H54 (cell line): ENCODE measurements around the gene GCK.

Experiments
- DNase-seq: peaks from one replicate; pipeline ENCODE4 v3.0.0; 2011; ENCODE audit warnings: low spot score, mixed read lengths; ENCODE audit not compliant: insufficient read length
- FAIRE-seq: peaks from 3 replicates; lab custom pipeline; 2011; peaks lifted over from hg19 to GRCh38; lab: Jason Lieb, UNC
- POLR2A ChIP-seq: IDR thresholded peaks from 2 replicates; pipeline ENCODE4 v1.6.1; 2011; ENCODE audit warnings: low read depth, mild to moderate bottlenecking, low read length

The GCK gene

DNA sequence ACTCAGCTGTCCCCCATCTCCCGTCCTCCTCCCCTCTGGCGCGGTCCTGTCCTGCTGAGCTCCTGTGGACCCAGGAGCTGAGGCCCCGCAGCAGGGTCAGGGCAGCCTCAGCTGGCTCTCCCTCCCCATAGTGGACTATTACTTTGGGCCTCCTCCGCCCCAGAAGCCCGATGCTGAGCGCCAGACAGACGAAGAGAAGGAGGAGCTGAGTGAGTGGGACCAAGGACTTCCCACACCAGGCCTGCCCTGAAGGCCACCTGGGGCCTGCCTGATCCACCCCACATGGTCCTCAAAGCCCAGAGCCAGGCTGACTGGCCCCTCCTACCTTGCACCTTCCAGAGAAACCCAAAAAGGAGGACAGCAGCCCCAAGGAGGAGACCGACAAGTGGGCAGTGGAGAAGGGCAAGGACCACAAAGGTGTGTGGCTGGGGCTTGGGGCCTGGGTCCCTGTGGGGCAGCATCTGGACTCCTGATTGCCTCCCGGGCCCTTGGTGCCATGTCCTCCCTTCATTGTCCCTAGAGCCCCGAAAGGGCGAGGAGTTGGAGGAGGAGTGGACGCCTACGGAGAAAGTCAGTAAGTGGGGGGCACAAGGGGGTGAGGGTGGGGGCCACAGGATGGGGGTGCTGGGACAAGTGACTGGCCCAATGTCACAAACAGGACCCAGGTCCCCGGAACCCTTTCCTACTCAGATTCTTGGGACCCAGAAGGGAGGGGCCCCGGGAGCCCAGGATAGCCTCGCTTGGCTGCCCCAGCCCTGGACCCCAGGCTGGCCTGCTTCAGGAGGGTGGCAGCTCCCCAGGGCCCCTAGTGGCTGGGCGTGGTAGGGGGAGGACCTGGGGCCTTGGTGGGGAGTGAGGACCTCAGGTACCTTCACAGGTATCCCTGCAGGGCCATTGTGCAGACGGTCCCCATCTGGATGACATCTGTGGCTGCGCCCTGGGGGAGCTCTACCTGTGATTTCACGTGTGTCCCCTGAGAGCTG, 80.2 kb downstream of the GCK start:
- TF ChIP-seq POLR2A: no peak
- no peak for FAIRE-seq

DNA sequence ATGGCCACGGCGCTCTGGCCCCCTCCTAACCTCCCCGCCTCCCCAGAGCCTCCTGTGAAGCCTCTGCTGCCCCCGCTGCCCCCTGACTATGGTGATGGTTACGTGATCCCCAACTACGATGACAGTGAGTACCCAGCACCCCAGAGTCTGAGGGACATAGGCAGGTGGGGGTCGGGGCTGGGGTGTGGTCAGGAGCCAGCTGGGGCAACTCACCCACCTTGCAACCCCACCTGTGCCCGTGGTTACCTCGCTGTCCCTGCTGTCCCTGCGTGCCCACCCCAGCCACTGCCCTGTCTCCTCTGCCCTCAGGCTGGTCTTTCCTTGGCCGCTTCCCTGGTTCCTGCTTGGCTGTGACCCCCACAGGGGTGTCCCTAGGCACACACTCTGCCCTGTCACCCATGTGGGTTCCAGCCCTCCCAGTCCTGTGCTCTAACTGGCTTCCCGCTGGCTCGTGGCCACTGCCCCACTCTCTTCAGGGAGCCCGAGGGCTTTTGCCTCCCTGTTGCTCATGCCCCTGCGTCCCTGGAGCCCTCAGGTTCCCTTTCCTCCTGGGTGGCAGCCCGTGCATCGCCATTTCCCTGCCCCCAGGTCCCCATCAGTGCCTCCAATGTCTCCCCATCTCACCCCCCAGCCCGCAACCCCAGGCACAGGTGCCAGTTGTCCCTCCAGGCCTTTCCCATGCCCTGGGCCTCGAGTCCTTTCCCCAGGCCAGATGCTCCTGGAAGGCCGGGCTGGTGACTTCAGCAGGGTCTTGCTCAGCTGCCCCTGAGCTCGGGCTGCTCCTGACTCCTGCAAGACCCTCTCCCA, 81.1 kb downstream of the GCK start:
- DNase-seq (no peak), FAIRE-seq (no peak)
- no peak for TF ChIP-seq POLR2A

More for the DNA sequence above, 80.2 kb downstream of the GCK start:
- DNase-seq: no peak

DNA sequence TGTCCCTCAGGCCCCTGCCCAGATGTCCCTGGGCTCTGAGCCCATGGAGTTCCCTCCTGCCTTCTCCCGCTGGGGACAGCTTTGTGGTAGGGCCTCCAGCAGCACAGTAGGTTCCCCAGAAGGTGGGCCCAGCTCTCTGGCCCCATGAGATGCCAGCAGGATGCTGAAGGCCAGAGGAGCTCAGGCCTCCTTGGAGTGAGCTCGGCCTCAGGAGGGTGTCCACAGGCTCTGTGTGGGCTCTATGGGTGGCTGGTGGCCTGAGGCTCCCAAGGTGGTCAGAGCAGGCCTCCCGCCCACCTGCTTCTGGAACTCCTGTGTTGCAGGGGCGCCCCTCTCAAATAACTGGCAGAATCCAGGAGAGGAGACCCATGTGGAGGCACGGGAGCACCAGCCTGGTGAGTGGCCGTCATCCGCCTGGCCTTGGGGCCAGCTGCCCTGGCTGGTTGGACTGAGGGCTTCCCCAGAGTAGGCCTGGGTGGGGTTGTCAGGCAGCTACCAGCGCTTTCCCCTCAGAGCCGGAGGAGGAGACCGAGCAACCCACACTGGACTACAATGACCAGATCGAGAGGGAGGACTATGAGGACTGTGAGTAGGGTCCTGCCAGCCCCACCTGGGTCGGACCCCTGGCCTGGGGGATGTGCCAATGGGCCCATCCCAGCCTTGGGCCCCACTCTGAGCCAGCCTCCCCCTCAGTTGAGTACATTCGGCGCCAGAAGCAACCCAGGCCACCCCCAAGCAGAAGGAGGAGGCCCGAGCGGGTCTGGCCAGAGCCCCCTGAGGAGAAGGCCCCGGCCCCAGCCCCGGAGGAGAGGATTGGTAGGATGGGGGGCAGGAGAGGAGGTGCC, 81.9 kb downstream of the GCK start:
- DNase-seq (no peak), FAIRE-seq (no peak)
- no peak for TF ChIP-seq POLR2A

DNA sequence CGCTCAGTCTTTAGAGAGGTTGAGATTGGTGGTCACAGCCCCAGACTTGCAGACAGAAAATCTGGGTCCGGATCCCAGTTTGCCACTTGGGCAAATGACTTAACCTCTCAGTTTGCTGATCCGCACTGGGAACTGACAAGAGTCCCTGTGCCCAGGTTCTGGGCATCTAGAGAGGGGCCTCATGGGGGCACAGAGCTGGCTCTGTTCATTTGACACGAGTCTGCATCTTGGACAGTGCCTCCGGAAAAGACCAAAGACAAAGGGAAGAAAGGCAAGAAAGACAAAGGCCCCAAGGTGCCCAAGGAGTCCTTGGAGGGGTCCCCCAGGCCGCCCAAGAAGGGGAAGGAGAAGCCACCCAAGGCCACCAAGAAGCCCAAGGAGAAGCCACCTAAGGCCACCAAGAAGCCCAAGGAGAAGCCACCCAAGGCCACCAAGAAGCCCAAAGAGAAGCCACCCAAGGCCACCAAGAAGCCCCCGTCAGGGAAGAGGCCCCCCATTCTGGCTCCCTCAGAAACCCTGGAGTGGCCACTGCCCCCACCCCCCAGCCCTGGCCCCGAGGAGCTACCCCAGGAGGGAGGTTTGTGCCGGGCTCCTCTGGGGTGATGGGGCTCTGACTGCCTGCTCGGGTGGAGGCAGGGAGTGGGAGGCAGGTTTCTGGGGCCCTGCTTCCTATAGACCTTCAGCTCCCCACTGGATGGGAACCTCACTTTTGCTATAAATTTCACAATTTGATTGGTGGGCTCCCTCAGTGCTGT, 82.8 kb downstream of the GCK start:
- FAIRE-seq (no peak), DNase-seq (no peak)
- TF ChIP-seq POLR2A: no peak

DNA sequence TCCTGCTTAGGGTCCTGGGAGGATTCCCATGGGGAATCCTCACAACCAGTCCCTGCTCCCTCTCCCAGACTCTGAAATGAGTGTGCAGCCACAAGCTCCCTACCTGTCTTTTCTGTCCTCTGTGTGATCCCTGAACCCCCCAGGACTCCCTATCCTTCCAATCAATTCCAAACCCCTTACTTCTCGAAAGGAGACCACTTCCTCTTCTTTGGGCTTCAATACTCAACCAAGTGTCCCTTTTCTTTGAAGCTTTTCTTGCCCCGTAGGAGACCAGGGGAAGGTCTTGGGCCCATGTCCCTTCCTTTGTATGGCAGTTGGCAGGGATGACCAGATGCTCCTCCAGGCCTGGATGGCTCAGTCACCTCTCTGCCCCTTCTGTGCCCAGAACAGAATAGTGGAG, 83.4 kb downstream of the GCK start:
- no peak for FAIRE-seq
- DNase-seq: no peak
- no peak for TF ChIP-seq POLR2A

DNA sequence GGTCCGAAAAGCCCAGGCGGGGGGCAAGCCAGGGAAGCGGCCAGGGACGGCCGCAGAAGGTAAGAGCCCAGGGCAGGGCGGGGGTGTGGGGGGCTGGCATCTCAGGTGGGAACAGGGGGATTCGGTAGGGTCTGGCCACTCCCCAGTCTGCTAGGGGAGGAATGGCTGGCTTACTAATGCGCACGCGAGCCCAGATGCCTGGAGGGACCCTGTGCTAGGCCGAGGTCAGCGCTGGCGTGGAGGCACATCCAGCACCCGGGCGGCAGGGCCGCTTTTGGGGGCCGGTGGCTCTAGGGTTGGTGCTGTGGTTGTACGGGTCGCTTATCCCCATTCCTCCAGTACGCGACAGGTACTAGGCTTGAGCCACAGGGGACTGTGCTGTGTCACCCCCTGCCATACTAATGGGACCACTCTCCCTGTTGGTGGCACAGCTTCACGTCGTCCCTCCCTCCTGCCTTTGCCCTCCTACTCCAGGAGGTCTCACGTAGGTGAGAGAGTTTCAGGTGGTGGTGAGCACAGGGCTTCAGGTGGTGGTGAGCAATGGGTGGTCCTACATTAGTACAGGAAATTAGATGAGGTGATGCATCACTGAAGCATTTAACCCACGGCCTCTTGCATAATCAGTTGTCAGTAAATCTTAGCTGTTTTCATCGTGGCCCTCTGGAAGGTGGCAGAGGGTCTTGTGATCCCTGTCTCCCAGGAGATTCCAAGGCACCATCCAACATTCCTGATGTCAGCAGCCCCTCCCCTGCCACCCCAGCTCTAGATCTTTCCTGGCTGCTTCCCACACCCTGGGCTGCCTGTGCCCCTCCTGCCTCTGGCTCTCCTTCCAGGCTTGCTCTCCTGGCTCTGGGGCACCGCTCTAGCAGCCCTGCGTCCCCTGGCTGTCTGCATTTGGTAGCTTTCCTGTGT, 84.1 kb downstream of the GCK start:
- FAIRE-seq (no peak), DNase-seq (peak; percentile 78)
- TF ChIP-seq POLR2A: no peak

DNA sequence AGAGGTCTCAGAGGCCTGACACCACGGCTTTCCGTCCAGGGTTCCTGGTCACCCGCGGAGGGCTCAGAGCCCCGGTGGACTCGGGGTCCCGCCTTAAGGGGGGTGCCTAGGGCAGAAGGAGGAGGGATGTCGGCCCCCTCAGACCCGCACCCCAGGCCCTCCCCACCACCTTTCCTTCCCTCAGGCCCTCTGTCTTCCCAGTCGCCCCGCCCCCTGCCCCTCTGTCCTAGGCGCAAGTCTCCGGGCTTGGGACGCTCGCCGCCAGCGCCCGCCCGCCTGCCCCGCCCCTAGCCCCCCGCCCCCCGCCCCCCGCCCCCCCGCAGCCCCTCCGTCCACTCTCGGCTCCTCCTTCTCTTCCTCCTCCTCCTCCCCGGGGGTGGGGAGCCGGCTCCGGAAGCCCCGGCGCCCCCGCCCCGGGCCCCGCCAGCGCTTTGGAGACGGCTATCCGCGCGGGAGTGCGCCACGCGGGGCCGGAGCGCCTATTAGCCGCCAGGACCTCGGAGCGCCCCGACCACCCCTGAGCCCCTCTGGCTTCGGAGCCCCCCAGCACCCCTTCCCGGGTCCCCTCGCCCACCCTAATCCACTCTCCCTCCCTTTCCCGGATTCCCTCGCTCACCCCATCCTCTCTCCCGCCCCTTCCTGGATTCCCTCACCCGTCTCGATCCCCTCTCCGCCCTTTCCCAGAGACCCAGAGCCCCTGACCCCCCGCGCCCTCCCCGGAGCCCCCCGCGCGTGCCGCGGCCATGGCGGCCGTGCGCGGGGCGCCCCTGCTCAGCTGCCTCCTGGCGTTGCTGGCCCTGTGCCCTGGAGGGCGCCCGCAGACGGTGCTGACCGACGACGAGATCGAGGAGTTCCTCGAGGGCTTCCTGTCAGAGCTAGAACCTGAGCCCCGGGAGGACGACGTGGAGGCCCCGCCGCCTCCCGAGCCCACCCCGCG, 85.0 kb downstream of the GCK start, which contains the start of gene AEBP1:
TSS of gene AEBP1 (plus strand) at position 423 of the 937 bp plus-strand sequence. CDS start at position 744, 321 bp downstream.
- DNase-seq (no peak), FAIRE-seq (no peak)
- no peak for TF ChIP-seq POLR2A

DNA sequence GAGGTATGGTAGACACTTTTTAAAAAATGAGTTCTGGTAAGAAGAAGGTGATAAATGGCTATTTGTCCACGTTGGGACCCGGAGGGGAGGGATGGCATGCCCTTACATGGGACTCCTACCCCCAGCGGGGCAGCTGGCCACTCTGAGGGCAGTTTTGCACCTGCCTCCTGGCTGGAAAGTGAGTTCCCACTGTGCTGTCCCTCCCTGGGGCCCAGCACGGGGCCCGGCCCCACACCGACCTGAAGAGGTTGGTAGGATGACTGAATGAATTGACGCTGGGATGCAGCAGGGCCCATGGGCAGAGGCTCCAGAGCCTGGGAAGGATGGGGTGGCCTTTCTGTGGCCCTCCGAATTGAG, 85.7 kb downstream of the GCK start:
- no peak for FAIRE-seq
- no peak for TF ChIP-seq POLR2A

DNA sequence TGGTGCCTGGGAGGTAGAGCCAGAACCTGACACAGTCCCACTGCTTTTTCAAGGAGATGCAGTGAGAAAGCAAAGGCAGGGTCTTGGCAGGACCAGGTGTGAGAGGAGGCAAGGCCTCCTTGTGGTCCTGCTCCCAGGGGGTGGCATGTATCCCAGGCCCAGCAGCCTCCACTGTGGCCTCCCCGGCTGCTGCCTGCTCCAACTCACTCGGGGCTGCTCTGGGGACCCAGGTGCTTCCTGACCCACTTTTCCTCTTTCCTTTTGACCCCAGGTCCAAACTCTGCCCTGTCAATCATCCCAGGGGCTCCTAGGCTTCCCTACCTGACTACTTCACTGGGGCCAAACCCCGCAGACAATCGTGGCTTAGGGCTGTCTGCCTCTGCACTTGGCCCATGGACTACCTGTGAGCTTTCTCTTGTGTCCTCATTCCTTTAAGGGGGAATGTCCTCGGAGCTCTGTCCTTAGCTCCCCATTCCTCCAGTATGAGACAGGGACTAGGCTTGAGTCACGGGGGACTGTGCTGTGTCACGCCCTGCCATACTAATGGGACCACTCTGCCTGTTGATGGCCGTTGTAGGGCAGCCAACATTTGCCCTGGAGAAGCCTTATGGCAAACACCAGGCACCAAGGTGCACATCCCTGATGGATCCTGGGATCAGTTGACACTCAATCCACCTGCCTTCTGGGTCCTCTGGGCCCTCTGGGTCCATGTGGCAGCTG, 86.2 kb downstream of the GCK start:
- DNase-seq: no peak
- FAIRE-seq: no peak
- TF ChIP-seq POLR2A: no peak

More for the DNA sequence above, 85.7 kb downstream of the GCK start:
- no peak for DNase-seq

DNA sequence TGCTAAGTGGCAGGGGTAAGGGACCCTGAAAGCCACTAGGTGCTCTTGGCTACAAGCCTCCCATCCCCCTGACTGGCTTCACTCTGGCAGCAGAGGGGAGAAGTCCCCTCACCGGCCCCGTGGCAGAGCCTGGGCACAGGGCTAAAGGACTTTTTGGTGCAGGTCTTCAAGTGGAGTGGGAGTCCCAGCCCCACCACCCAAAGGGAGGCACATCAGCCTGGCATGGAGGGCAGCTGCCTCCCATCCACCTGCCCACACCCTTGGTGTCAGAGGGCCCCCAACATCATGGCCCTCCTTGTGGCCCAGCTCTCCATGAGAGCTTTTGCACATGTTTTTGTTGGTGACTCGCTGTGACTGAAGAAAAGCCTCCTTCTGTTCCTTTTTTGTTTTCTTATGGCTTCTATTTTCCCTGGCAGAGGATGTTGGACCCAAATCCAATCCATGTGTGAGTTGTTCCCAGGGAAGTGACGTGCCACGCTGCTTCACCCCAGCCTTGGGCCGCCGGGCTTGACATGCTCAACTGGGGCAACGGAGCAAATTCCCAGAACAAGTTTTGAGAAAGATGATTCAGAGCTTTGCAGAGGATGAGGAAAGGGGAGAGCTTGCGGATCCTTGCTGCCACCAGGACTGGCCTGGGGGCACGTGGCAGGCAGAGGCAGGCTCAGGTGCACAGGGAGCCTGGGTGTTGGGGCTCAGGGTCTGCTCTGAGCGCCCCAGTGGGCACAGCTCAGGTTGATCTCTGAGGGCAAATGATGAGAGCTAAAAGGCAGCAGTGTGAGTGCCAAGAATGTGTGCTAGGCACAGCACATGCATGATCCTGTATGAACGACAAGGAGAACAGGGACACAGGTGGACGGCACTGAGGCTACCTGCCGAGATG, 87.0 kb downstream of the GCK start:
- TF ChIP-seq POLR2A: no peak
- FAIRE-seq (no peak), DNase-seq (peak; percentile 87)
